Suprapubic skin (tissue), 4 donors: ENCODE results near the gene PPBP. TPM values are rescaled to one million over a fixed set of nuclear protein-coding genes. Genes with fewer than 3 reads are reported as not detected.
"Not testable (repeated sequence)": the region's sequence is repeated elsewhere in the genome, so short reads cannot be mapped to it uniquely, and the experiment has no call there.

Source experiments
- DNase-seq, 2 donors: peaks; one replicate each; pipeline ENCODE4 v3.0.0-alpha.2; 2019; ENCODE audit warnings: low spot score in 2 of 2
- H3K27ac ChIP-seq: fragments of 200-600 bp; sonication (generic); one replicate; pipeline ENCODE4 v1.5.1; 2019
- H3K27me3 ChIP-seq: fragments of 200-600 bp; sonication (generic); one replicate; pipeline ENCODE4 v1.5.1; 2019
- H3K36me3 ChIP-seq: fragments of 200-600 bp; sonication (generic); one replicate; pipeline ENCODE4 v1.5.1; 2019
- H3K4me1 ChIP-seq: fragments of 200-600 bp; sonication (generic); one replicate; pipeline ENCODE4 v1.5.1; 2019
- H3K4me3 ChIP-seq: fragments of 200-600 bp; sonication (generic); one replicate; pipeline ENCODE4 v1.5.1; 2019; ENCODE audit warnings: mild to moderate bottlenecking
- H3K9me3 ChIP-seq: fragments of 200-600 bp; sonication (generic); one replicate; pipeline ENCODE4 v1.5.1; 2019
- CTCF ChIP-seq, 2 donors: fragments of 200-600 bp in 1 of 2; fragments of 450-650 bp in 1 of 2; sonication (generic) in 1 of 2; IDR thresholded peaks; one replicate each; pipeline ENCODE4 v1.5.1; 2016 to 2019; ENCODE audit warnings: antibody characterized with exemption in 2 of 2, mild to moderate bottlenecking in 1 of 2, moderate library complexity in 1 of 2
- EP300 ChIP-seq: sonication (generic); formaldehyde crosslinking; IDR thresholded peaks from one replicate; pipeline ENCODE4 v1.6.1; 2017; ENCODE audit warnings: antibody characterized with exemption
- POLR2A ChIP-seq, 2 donors: fragments of 450-650 bp; IDR thresholded peaks; one replicate each; pipeline ENCODE4 v1.6.1; 2017; ENCODE audit warnings: antibody characterized with exemption in 2 of 2, mild to moderate bottlenecking in 2 of 2, moderate library complexity in 2 of 2
- POLR2AphosphoS5 ChIP-seq, 3 donors: sonication (generic); formaldehyde crosslinking; IDR thresholded peaks; one replicate each; pipeline ENCODE4 v1.6.1; 2017; ENCODE audit warnings: antibody characterized with exemption in 3 of 3
- WGBS: methylation state at CpG from one replicate; pipeline ENCODE4 v1.1.5; 2018; 5-methylcytosine and 5-hydroxymethylcytosine counted together
- total RNA-seq, 4 donors: library from RNA; depleted of rRNA; stranded (reverse); fragments of >200 nt; gene quantifications; one replicate each; pipeline ENCODE4 v1.1.0, GENCODE V29; 2016

Gene PPBP
- total RNA-seq, 4 donors from 2014 or later = not detected

- peaks cover 5% of the 10 kb centered on the region for H3K27me3 ChIP-seq
- H3K4me1 ChIP-seq = no peaks in the 10 kb centered on the region
- no peak overlapping the region for H3K27ac ChIP-seq
- 79% methylated on average over 3 of the region's 3 CpGs for WGBS
- TF ChIP-seq POLR2A (IDR thresholded peaks at IDR 0.05) (no peak), POLR2AphosphoS5 (IDR thresholded peaks at IDR 0.05) (no peak), CTCF (IDR thresholded peaks at IDR 0.05) (no peak), EP300 (no peak)
- no peak for DNase-seq
- no peaks in the 10 kb centered on the region for H3K36me3 ChIP-seq
- no peaks in the 10 kb centered on the region for H3K9me3 ChIP-seq
- no peak overlapping the region for H3K4me3 ChIP-seq
Measured at GRCh38 chr4:73952352-73952751, 35.6 kb downstream of the PPBP start.

- H3K27ac ChIP-seq, H3K36me3 ChIP-seq, H3K4me3 ChIP-seq, H3K9me3 ChIP-seq, H3K4me1 ChIP-seq, DNase-seq: not testable (repeated sequence)
- peaks cover 18% of the 10 kb centered on the region for H3K27me3 ChIP-seq
- WGBS = 56% methylated on average over 8 of the region's 8 CpGs
Measured at GRCh38 chr4:73950376-73950920, 37.5 kb downstream of the PPBP start.

- TF ChIP-seq CTCF (IDR thresholded peaks at IDR 0.05) (no peak), POLR2A (IDR thresholded peaks at IDR 0.05) (no peak), EP300 (no peak), POLR2AphosphoS5 (IDR thresholded peaks at IDR 0.05) (no peak)
- Histone ChIP-seq H3K36me3 (no peaks in the 10 kb centered on the region), H3K9me3 (no peaks in the 10 kb centered on the region), H3K27me3 (peaks cover 31% of the 10 kb centered on the region), H3K4me3 (no peak overlapping the region), H3K4me1 (peaks cover 4% of the 10 kb centered on the region), H3K27ac (no peak overlapping the region)
- WGBS = 86% methylated on average over 7 of the region's 7 CpGs
- DNase-seq = no peak
Measured at GRCh38 chr4:73948990-73949706, 38.8 kb downstream of the PPBP start.

GRCh38 chr4:73948291-73948690, 39.7 kb downstream of the PPBP start:
- H3K4me1 ChIP-seq = peaks cover 9% of the 10 kb centered on the region
- no peak for DNase-seq
- 68% methylated on average over 1 of the region's 1 CpG for WGBS
- no peak overlapping the region for H3K4me3 ChIP-seq
- no peaks in the 10 kb centered on the region for H3K9me3 ChIP-seq
- no peak overlapping the region for H3K27ac ChIP-seq
- no peaks in the 10 kb centered on the region for H3K36me3 ChIP-seq
- no peak for TF ChIP-seq EP300
- no peak for TF ChIP-seq POLR2A (IDR thresholded peaks at IDR 0.05)
- H3K27me3 ChIP-seq = peaks cover 39% of the 10 kb centered on the region

- H3K36me3 ChIP-seq = no peaks in the 10 kb centered on the region
Measured at GRCh38 chr4:73947239-73947985, 40.6 kb downstream of the PPBP start.

GRCh38 chr4:73945674-73946449, 42.1 kb downstream of the PPBP start:
- Histone ChIP-seq H3K27me3 (peaks cover 54% of the 10 kb centered on the region), H3K9me3 (no peaks in the 10 kb centered on the region), H3K4me3 (no peak overlapping the region), H3K4me1 (peaks cover 9% of the 10 kb centered on the region), H3K36me3 (no peaks in the 10 kb centered on the region), H3K27ac (no peak overlapping the region)
- no peak for DNase-seq
- TF ChIP-seq EP300 (no peak), CTCF (IDR thresholded peaks at IDR 0.05) (no peak), POLR2AphosphoS5 (IDR thresholded peaks at IDR 0.05) (no peak), POLR2A (IDR thresholded peaks at IDR 0.05) (no peak)
- 83% methylated on average over 3 of the region's 3 CpGs for WGBS

More at GRCh38 chr4:73947239-73947985, 40.6 kb downstream of the PPBP start:
- 73% methylated on average over 3 of the region's 3 CpGs for WGBS
- Histone ChIP-seq H3K27ac (no peak overlapping the region), H3K27me3 (peaks cover 47% of the 10 kb centered on the region), H3K4me3 (no peak overlapping the region), H3K9me3 (no peaks in the 10 kb centered on the region), H3K4me1 (peaks cover 9% of the 10 kb centered on the region)
- no peak for DNase-seq
- TF ChIP-seq POLR2A (IDR thresholded peaks at IDR 0.05) (no peak), EP300 (no peak)
